A549 (cell line): ENCODE data around the gene HMCN1.

Experiments
- CTCF ChIP-seq: fragments of >200 bp; sonication (Bioruptor Twin); formaldehyde crosslinking; IDR thresholded peaks from 3 replicates; pipeline ENCODE4 v1.5.1; 2016
- EP300 ChIP-seq, 2 experiments: fragments of >200 bp; sonication (Bioruptor Twin); formaldehyde crosslinking; IDR thresholded peaks; 2 replicates in 1 of 2; 3 replicates in 1 of 2; pipeline ENCODE4 v1.6.1; 2016 to 2017
- ESRRA ChIP-seq: fragments of 150-350 bp; IDR thresholded peaks from 2 replicates; pipeline ENCODE4 v1.6.1; 2014; ENCODE audit warnings: mild to moderate bottlenecking, low read length, borderline replicate concordance
- HDAC2 ChIP-seq: fragments of 200-600 bp; sonication (generic); IDR thresholded peaks from 2 replicates; pipeline ENCODE4 v1.6.1; 2016
- KDM1A ChIP-seq: fragments of 200-600 bp; sonication (generic); IDR thresholded peaks from 2 replicates; pipeline ENCODE4 v1.6.1; 2016; ENCODE audit warnings: low read depth, mild to moderate bottlenecking
- MAX ChIP-seq: IDR thresholded peaks from 2 replicates; pipeline ENCODE4 v1.6.1; 2012
- SREBF2 ChIP-seq: fragments of 450-650 bp; IDR thresholded peaks from 2 replicates; pipeline ENCODE4 v1.6.1; 2014; ENCODE audit warnings: mild to moderate bottlenecking, moderate library complexity
- USF2 ChIP-seq: fragments of 450-650 bp; IDR thresholded peaks from 2 replicates; pipeline ENCODE4 v1.6.1; 2014; ENCODE audit warnings: antibody characterized with exemption

GRCh38 chr1:186188736-186189135 lies 454.5 kb downstream of the HMCN1 start:
- TF ChIP-seq CTCF = no peak
- no peak for TF ChIP-seq SREBF2
- no peak for TF ChIP-seq ESRRA
- no peak for TF ChIP-seq MAX
- TF ChIP-seq USF2 = no peak
- no peak for TF ChIP-seq KDM1A
- TF ChIP-seq EP300 (IDR thresholded peaks at IDR 0.05) = no peak
- no peak for TF ChIP-seq HDAC2
